CMK (cell line): ENCODE results near the gene HTRA3.

Source experiments
- DNase-seq: peaks from one replicate; pipeline ENCODE4 v3.0.0-alpha.2; 2010; ENCODE audit warnings: low read depth

The HTRA3 gene

GRCh38 chr4:8234715-8235114 is 34.8 kb upstream of the HTRA3 start:
- no peak for DNase-seq

- DNase-seq: no peak
Observed at GRCh38 chr4:8235224-8235623, 34.3 kb upstream of the HTRA3 start.

- no peak for DNase-seq
Observed at GRCh38 chr4:8235686-8236085, 33.9 kb upstream of the HTRA3 start.

GRCh38 chr4:8236106-8236919 is 33.2 kb upstream of the HTRA3 start:
- DNase-seq: no peak

- DNase-seq: no peak
Observed at GRCh38 chr4:8236920-8237195, 32.7 kb upstream of the HTRA3 start.

- no peak for DNase-seq
Observed at GRCh38 chr4:8237256-8237989, 32.1 kb upstream of the HTRA3 start.

- DNase-seq: no peak
Observed at GRCh38 chr4:8238036-8238511, 31.5 kb upstream of the HTRA3 start.

GRCh38 chr4:8238515-8239053 is 31.0 kb upstream of the HTRA3 start:
- DNase-seq: no peak

- DNase-seq: no peak
Observed at GRCh38 chr4:8239226-8239625, 30.3 kb upstream of the HTRA3 start.

GRCh38 chr4:8239661-8240060 is 29.9 kb upstream of the HTRA3 start:
- DNase-seq: no peak

- DNase-seq: peak; percentile 56
Observed at GRCh38 chr4:8240211-8241041, 29.1 kb upstream of the HTRA3 start.

GRCh38 chr4:8241211-8241779 is 28.3 kb upstream of the HTRA3 start:
- no peak for DNase-seq

- DNase-seq: peak; percentile 79
Observed at GRCh38 chr4:8241895-8242696, 27.5 kb upstream of the HTRA3 start.

GRCh38 chr4:8242782-8243560 is 26.6 kb upstream of the HTRA3 start:
- no peak for DNase-seq

- no peak for DNase-seq
Observed at GRCh38 chr4:8244001-8244757, 25.4 kb upstream of the HTRA3 start.

- DNase-seq: no peak
Observed at GRCh38 chr4:8244931-8245460, 24.6 kb upstream of the HTRA3 start.

- DNase-seq: no peak
Observed at GRCh38 chr4:8245884-8246833, 23.4 kb upstream of the HTRA3 start.
